H7 (cell line): ENCODE results near the gene LRRC8E. TPM values are rescaled to one million over a fixed set of nuclear protein-coding genes. Genes with fewer than 3 reads are reported as not detected.
A peak's percentile ranks its signal among the peaks of the same experiment; 100 is the strongest.

Experiments used
- DNase-seq: peaks from one replicate; pipeline ENCODE4 v3.0.0; 2012
- H3K27me3 ChIP-seq: 2 replicates; pipeline ENCODE4 v1.6.0; 2011; ENCODE audit warnings: mild to moderate bottlenecking, low read length; ENCODE audit not compliant: control insufficient read depth, insufficient read depth
- H3K36me3 ChIP-seq: replicated peaks from 2 replicates; pipeline ENCODE4 v1.5.1; 2011; ENCODE audit warnings: low read length; ENCODE audit not compliant: control insufficient read depth, insufficient read depth
- H3K4me3 ChIP-seq: 2 replicates; pipeline ENCODE4 v1.5.1; 2011; ENCODE audit warnings: low read depth, mild to moderate bottlenecking, control low read depth, low read length, moderate library complexity; ENCODE audit not compliant: insufficient read depth
- total RNA-seq: library from RNA; depleted of rRNA; stranded (reverse); fragments of >200 nt; shearing (Covaris generic); gene quantifications from 2 replicates; pipeline ENCODE4 v1.2.3, GENCODE V29; 2014

Gene LRRC8E
- total RNA-seq, 1 experiment from 2014 or later: 1.6 TPM

DNA sequence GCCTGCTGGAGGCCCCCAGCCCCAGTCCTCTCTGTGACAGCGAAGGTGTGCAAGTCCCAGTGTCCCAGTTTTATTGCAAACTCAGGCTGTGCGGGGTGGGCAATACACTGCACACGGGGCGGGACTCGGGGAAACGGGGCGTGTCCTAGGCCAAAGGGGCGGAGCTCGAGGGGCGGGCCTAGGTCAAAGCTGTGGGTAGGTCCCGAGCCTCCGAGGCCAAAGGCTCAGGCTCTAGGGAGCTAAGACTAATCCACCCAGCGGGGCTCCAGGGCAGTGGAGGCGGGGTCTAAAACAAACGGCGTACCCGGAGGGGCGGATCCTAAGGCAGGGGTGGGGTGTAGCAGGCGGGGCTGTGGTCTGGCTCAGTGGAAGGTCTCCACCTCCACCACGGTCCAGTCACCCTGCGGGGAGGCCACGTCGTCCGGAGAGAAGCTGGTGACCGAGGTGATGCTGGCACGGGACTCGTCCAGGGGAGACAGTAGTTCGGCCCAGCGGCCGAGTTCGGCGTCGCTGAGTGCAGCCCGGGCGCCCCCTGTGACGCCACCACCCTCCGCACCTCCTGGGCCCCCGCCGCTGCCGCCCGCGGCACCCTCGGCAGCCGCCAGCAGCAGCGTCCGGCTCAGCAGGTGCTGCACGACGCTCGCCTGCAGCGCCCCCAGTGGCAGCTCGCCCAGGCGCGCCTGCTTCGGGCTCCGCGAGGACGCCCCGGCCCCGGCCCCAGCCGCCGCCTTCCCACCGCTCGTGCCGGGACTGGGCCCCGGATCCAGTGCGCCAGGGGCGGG is 19.4 kb upstream of the LRRC8E start:
- DNase-seq: peak; percentile 96
- peaks cover 59% of the 10 kb centered on the region for H3K27me3 ChIP-seq
- H3K36me3 ChIP-seq: no peaks in the 10 kb centered on the region
- H3K4me3 ChIP-seq: peak overlapping the region; percentile 54

DNA sequence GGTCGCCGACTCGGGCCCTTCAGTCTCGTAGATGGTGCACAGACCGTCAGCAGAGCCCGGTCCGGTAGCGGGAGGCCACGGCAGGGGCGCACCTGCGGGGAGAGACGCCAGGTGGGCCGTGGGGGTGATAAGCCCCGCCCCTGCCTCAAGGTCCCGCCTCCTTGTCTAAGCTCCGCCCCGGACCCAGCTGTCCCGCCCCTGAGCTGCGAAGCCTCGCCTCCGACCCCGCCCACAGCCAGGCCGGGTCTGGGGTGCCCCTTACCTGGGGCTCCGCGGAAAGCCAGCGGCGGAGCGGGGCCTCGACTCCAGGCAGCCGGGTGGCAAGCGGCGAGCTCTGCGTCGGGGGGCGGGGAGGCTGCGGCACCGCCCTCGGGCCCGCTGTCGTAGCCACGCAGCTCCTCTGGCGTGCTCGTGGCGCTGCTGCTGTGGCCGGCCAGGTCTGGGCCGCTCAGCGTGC is 18.8 kb upstream of the LRRC8E start:
- Histone ChIP-seq H3K4me3 (peak overlapping the region; percentile 43), H3K36me3 (no peaks in the 10 kb centered on the region), H3K27me3 (peaks cover 58% of the 10 kb centered on the region)
- DNase-seq: peak; percentile 94

DNA sequence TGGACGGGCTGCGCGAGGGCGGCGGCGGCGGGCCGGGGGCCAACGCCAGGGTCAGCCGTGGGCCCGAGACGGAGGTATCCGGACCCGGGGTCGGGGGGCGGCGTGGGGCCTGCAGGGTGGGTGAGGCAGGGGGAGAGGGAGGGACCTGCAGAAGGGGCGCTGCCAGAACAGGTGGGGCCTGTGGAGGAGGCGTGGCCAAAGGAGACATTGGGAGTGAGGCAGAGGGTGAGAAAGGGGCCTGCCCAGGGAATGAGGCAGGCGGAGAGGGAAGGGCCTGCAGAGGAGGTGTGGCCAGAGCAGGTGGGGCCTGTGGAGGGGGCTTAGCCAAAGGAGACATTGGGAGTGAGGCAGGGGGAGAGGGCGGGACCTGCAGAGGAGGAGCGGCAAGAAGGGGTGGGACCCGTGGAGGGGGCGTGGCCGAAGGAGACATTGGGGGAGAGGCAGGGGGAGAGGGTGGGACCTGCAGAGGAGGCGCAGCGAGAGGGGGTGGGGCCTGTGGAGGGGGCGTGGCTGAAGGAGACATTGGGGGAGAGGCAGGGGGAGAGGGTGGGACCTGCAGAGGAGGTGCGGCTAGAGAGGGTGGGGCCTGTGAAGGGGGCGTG is 18.3 kb upstream of the LRRC8E start:
- Histone ChIP-seq H3K36me3 (no peaks in the 10 kb centered on the region), H3K4me3 (peak overlapping the region; percentile 43), H3K27me3 (peaks cover 54% of the 10 kb centered on the region)
- DNase-seq: peak; percentile 92

DNA sequence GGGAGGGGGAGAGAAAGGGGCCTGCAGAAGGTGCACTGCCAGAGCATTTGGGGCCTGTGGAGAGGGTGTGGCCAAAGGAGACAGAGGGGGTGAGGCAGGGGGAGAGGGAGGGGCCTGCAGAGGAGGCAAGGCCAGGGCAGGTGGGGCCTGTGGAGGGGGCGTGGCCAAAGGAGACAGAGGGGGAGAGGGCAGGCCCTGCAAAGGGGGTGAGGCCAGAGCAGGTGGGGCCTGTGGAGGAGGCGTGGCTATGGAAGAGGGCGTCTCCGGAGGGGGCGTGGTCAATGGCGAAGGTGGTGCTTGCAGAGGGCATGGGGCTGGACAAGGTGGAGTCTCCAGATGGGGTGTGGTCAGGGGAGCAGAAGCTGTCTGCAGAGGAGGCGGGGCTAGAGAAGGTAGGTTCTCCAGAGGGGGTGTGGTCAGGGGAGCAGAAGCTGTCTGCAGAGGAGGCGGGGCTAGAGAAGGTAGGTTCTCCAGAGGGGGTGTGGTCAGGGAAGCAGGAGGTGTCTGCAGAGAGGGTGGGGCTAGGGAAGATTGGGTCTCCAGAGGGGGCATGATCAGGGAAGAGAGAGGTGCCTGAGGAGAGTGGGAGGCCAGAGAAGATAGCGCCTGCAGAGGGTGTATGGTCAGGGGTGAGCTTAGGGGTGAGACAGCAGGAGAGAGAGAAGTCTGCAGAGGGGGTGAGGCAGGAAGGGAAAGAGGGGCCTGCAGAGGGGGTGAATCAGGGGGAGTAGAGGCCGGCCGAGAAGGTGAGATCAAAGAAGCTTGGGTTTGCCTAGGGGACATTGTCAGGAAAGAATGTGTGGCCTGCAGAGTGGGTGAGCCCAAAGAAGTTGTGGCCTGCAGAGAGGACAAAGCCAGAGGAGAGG is 17.5 kb upstream of the LRRC8E start:
- Histone ChIP-seq H3K4me3 (no peak overlapping the region), H3K27me3 (peaks cover 47% of the 10 kb centered on the region), H3K36me3 (no peaks in the 10 kb centered on the region)
- peak; percentile 89 for DNase-seq

DNA sequence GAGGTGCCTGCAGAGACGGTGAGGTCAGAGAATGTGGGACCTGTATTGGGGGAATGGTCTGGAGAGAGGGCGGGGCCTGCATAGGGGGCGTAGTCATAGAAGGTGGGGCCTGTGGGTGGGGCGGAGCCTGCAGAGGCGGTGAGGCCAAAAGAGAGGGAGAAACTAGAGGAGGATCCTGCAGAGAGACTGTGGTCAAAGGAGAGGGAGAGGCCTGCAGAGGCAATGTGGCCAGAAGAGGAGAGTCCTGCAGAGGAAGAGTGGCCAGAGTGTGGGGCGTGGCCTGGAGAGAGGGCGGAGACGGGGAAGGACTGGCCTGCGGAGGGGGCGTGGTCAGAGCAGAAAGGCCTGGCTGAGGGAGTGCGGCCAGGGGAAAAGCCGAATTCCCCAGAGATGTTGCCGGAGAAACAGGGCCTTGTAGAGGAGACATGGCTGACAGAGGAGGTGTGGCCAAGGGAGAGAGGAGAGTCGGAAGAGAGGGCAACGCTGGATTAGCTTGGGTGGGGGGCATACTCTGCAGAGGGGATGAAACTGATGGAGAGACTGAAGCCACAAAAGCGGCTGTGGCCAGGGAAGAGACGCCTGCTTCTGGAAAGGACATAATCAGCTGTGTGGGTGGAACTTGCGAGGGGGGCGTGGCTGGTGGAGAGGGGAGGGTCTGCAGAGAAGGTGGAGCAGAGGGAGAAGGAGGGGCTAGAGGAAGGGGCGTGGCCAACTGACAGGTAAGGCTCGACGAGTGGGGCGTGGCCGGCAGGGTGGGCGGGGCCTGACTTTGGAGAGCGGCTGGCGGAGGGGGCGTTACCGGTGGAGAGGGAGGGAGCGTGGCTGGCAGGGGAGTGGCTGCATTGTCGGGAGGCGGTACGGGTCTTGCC is 16.6 kb upstream of the LRRC8E start:
- peaks cover 44% of the 10 kb centered on the region for H3K27me3 ChIP-seq
- no peaks in the 10 kb centered on the region for H3K36me3 ChIP-seq
- H3K4me3 ChIP-seq: peak overlapping the region; percentile 33
- peak; percentile 93 for DNase-seq

DNA sequence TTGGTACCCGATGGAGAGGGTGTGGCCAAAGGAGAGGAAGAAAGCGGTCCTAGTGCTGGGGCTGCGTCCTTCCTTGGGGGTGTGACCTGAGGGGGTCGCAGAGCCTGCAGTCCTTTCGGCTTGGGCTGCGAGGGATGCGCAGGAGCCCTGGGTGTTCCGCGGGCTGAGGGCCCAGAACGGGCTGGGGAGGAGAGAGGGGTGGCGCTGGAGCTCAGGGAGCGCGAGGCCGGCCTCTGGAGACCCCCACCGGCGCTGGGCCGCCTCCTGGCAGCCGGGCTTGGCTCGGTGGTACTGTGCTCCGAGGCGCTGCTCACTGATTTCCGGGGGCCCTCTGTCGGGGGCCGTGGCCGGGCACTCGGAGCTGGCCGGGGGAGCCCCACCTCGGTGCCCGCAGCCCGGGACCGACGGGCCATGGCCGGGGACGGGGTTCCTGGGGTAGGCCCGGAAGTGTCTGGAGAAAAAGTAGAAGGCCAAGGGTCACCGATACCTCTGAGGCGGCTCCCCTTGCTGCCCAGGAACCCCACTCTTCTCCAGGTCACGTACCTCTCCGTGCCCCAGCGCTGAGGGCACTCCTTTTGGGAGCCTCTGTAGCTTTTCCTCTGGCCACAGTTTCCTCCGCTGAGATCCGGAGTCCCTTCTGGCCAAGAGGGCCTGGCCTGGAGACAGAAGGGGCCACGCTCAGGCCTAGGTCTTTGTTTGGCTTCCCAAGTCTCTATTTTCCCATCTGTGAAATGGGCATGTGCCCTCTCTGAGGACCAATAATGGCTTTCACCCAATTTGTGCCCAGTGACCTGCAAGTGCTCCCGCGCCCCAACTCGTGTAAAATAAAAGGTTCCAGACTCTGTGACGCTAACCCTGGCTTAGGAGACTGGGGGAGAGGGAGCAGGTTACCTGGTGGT is 15.8 kb upstream of the LRRC8E start:
- H3K4me3 ChIP-seq: peak overlapping the region; percentile 16

DNA sequence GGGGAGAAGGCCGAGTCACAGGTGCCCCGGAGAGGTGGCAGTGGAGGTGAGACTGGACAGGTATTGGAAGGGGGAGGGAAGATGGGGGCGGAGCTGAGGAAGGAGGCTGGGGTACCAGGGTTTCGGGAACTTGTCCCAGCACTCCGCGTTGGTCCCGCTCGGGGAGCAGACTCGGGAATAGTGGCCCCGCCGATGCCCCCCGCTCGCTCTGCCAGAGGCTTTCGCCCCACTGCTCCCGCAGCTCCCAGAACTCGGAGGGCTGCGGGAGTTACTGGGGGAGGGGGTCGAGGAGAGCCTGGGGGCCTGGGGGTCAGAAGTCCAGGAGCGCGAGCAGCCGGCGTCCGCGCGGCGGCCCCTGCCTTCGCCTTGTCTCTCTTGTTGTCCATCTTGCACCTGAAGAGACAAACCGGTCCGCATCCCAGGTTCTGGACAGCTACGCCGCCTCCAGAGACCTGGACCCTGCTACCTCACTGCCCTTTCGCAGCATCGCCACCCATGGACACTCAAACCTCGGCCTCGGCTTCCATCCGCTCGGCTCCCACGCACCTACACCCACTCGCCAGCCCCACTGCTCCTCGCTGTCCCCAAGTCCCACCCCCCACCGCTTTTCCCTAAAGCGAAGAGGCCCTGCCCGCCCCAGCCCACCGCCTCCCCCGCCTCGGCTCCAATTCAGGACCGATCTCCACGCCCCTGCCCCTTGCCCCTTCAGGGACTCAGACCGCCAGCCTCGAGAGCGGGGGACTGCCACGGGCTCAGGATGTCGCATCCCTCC is 14.8 kb upstream of the LRRC8E start:
- peak; percentile 34 for DNase-seq
- peak overlapping the region; percentile 65 for H3K4me3 ChIP-seq
- H3K36me3 ChIP-seq: no peaks in the 10 kb centered on the region
- H3K27me3 ChIP-seq: peaks cover 28% of the 10 kb centered on the region

More for the DNA sequence above, 15.8 kb upstream of the LRRC8E start:
- DNase-seq: peak; percentile 4
- peaks cover 35% of the 10 kb centered on the region for H3K27me3 ChIP-seq
- H3K36me3 ChIP-seq: no peaks in the 10 kb centered on the region

DNA sequence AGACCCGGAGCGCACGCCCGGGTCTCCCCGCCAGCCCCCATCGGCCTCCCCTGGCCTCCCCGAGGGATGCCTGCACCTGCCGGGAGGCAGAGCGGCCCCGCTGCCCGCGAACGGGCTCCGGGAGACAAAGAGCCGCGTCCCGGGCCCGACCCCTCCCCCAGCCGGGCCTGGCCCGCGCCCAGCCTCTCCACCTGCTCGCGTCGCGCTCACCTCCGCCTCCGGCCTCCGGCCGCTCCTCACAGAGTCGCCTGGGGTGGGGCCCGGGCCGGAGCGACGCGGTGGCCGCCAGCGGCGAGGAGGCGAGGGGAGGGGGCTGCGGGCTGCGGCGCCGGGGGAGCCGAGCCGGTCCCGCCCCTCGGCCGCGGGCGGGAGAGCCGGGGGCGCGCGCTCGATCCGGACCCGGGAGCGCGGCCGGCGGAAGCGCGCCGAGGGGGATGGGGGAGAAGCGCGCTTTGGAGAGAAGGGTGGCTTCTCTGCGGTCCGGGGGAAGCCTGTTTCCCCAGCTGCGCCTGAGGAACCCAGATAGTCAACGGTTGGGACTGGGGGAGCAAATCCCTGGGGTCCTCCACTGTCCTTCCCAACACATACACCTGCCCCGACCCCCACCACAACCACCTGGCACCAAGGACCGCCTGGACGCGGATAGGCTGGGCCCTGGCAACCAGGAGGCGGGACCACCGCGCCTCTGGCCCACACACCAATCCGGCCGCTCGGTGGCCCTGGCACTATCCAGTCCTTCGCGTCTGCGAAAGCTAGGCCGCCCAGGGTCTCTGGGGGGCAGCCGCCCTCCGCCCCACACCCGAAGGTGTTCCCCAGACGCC is 14.0 kb upstream of the LRRC8E start, which contains the start of gene PRR36:
Gene PRR36 (minus strand): TSS at position 315 of the 821 bp plus-strand sequence. CDS start 701 bp downstream, outside the sequence.
- Histone ChIP-seq H3K4me3 (peak within 1 kb of the TSS; percentile 65), H3K36me3 (no peaks in the 10 kb centered on the region), H3K27me3 (peaks cover 26% of the 10 kb centered on the region)
- DNase-seq: peak; percentile 88

DNA sequence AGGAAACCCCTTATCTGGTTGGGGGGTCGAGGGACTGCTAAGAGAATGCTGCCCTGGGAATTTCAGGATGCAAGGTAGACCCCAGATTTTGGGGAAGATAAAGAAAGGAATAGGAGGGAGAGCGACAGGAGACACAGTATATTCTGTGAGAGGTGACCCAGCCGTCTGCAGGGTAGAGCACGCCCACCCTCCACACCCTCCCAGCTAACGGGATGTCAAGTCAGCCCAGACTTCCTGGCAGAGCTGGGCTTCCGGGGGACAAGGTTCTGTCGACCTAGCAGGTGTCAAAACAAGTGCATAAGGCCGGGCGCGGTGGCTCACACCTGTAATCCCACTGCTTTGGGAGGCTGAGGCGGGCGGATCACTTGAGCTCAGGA is 13.4 kb upstream of the LRRC8E start:
- Histone ChIP-seq H3K36me3 (no peaks in the 10 kb centered on the region), H3K27me3 (peaks cover 27% of the 10 kb centered on the region), H3K4me3 (peak overlapping the region; percentile 65)
- no peak for DNase-seq

DNA sequence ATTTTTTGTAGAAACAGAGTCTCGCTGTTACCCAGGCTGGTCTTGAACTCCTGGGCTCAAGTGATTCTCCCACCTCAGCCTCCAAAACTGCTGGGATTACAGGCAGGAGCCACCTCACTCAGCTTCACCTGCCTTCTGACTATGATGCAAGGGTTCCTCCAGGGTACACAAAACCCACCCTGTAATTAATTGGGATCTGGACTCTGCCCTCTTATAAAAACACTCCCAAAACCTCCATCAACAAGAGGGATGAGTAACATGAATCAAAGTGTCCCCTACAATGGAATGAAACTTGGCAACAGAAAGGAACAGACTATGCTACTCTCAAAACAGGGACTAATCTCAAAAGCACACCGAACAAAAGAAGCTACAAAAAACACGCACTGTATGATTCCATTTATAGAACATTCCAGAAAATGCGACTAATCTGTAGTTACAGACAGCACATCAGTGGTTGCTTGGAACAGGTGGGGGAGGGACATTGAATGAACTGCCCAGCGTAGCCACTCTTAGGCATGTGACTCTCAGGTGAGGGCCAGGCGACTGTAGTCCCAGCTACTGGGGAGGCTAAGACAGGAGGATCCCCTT is 11.0 kb upstream of the LRRC8E start:
- no peak for DNase-seq
- Histone ChIP-seq H3K36me3 (no peaks in the 10 kb centered on the region), H3K4me3 (no peak overlapping the region), H3K27me3 (peaks cover 27% of the 10 kb centered on the region)

DNA sequence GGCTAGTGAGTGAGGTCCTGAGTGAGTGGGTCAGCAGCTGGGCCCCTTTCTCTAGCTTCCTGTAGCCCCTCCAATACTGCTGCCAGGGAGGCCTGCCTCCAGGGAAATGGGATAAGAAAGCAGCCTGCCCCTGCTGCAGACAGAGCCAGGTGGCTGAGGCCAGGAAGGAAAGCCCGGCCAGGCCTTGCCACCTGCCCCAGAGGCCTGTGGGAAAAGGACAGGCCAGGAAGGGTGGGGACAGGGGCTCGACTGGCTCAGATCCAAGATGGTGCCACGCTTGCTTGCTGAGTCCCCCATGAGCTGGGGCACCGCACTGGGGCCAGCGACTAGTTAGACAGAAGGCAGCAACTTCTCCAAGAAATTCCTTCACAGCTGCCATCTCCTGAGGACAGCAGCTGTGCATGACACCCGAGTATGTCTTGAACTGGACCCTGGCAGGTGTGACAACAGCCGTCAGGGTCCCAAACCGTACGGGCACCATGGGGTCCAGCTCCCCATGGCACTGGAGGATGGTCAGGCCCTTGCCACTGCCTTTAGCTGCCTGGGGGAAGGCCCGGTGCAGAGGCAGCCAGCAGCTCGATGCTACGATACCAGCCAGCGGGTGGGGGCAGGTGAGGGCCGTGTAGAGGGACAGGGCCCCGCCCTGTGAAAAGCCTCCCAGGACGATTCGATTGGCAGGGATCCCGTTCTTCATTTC is 9.1 kb upstream of the LRRC8E start:
- Histone ChIP-seq H3K36me3 (no peaks in the 10 kb centered on the region), H3K4me3 (no peak overlapping the region), H3K27me3 (peaks cover 9% of the 10 kb centered on the region; the same call in 1 of the 2 replicates)
- no peak for DNase-seq
